NCI-H187 (cell line): Measurements from ENCODE around the gene EPX.

Experiments
- DNase-seq, 2 experiments: peaks; one replicate each; lab custom pipeline; 2025; lab: John Stamatoyannopoulos, UW

EPX gene

GRCh38 chr17:58229384-58229783 lies 36.9 kb downstream of the EPX start:
- DNase-seq: no peak

- no peak for DNase-seq
Measured at GRCh38 chr17:58229881-58230280, 37.4 kb downstream of the EPX start.

- no peak for DNase-seq
Measured at GRCh38 chr17:58231641-58232040, 39.1 kb downstream of the EPX start.

- no peak for DNase-seq
Measured at GRCh38 chr17:58232707-58233156, 40.2 kb downstream of the EPX start.

GRCh38 chr17:58233543-58233942 lies 41.0 kb downstream of the EPX start:
- DNase-seq: no peak

GRCh38 chr17:58234512-58234911 lies 42.0 kb downstream of the EPX start:
- no peak for DNase-seq

GRCh38 chr17:58235821-58236220 lies 43.3 kb downstream of the EPX start:
- no peak for DNase-seq

- DNase-seq: no peak
Measured at GRCh38 chr17:58236394-58236793, 43.9 kb downstream of the EPX start.

GRCh38 chr17:58238147-58238634 lies 45.7 kb downstream of the EPX start, which contains the start of gene LPO:
LPO (plus strand) TSS chr17:58238584; CDS start chr17:58242980, 4,396 bp downstream.
- no peak for DNase-seq

- DNase-seq: no peak
Measured at GRCh38 chr17:58239987-58240386, 47.5 kb downstream of the EPX start.

- no peak for DNase-seq
Measured at GRCh38 chr17:58242171-58242784, 49.8 kb downstream of the EPX start.

GRCh38 chr17:58244963-58245362 lies 52.4 kb downstream of the EPX start:
- DNase-seq: no peak

GRCh38 chr17:58245428-58246103 lies 53.0 kb downstream of the EPX start:
- DNase-seq: no peak

GRCh38 chr17:58246104-58246740 lies 53.7 kb downstream of the EPX start:
- no peak for DNase-seq

- DNase-seq: no peak
Measured at GRCh38 chr17:58246781-58247180, 54.3 kb downstream of the EPX start.

GRCh38 chr17:58247511-58248363 lies 55.2 kb downstream of the EPX start:
- DNase-seq: no peak

GRCh38 chr17:58248955-58249269 lies 56.4 kb downstream of the EPX start:
- no peak for DNase-seq

GRCh38 chr17:58249270-58250133 lies 57.0 kb downstream of the EPX start:
- peak in 1 of 2 experiments; percentile 36 for DNase-seq

GRCh38 chr17:58250344-58251011 lies 58.0 kb downstream of the EPX start:
- no peak for DNase-seq

- DNase-seq: no peak
Measured at GRCh38 chr17:58252141-58252540, 59.6 kb downstream of the EPX start.

- DNase-seq: no peak
Measured at GRCh38 chr17:58253082-58253481, 60.6 kb downstream of the EPX start.
